RWPE2 (cell line): ENCODE results near the gene CENPP.

ENCODE experiments used
- ATAC-seq: fragments of 200-7000 bp; cut with Tn5 transposase; 3 replicates; pipeline ENCODE4 v1.9.1; 2021; ENCODE audit warnings: low read depth
- DNase-seq: peaks from one replicate; pipeline ENCODE4 v3.0.0-alpha.2; 2020; ENCODE audit warnings: low spot score
- H3K27ac ChIP-seq: fragments of 450-650 bp; 2 replicates; pipeline ENCODE4 v1.5.1; 2017; ENCODE audit warnings: mild to moderate bottlenecking; ENCODE audit not compliant: poor library complexity, severe bottlenecking
- H3K27me3 ChIP-seq: fragments of 250-450 bp; sonication (Bioruptor Pico); 2 replicates; pipeline ENCODE4 v1.5.1; 2021; ENCODE audit warnings: mild to moderate bottlenecking, moderate library complexity; ENCODE audit not compliant: insufficient read depth, poor library complexity, severe bottlenecking
- H3K36me3 ChIP-seq: fragments of 250-450 bp; sonication (Bioruptor Pico); 2 replicates; pipeline ENCODE4 v1.5.1; 2020; ENCODE audit warnings: low read depth, mild to moderate bottlenecking, moderate library complexity
- H3K4me1 ChIP-seq: fragments of 250-450 bp; sonication (Bioruptor Pico); 2 replicates; pipeline ENCODE4 v1.5.1; 2021; ENCODE audit warnings: mild to moderate bottlenecking, moderate library complexity; ENCODE audit not compliant: insufficient read depth, poor library complexity, severe bottlenecking
- H3K4me3 ChIP-seq: fragments of 250-450 bp; sonication (Bioruptor Pico); 2 replicates; pipeline ENCODE4 v1.5.1; 2021; ENCODE audit warnings: mild to moderate bottlenecking, moderate library complexity; ENCODE audit not compliant: severe bottlenecking
- H3K9me3 ChIP-seq: fragments of 250-450 bp; sonication (Bioruptor Pico); 2 replicates; pipeline ENCODE4 v1.5.1; 2021; ENCODE audit warnings: mild to moderate bottlenecking, moderate library complexity; ENCODE audit not compliant: severe bottlenecking
- TF ChIP-seq, protein P1 (sequence below): fragments of 450-650 bp; IDR thresholded peaks from one replicate; pipeline ENCODE4 v1.5.1; 2017; ENCODE audit warnings: mild to moderate bottlenecking, moderate library complexity; ENCODE audit not compliant: poor library complexity, severe bottlenecking

Gene CENPP

DNA sequence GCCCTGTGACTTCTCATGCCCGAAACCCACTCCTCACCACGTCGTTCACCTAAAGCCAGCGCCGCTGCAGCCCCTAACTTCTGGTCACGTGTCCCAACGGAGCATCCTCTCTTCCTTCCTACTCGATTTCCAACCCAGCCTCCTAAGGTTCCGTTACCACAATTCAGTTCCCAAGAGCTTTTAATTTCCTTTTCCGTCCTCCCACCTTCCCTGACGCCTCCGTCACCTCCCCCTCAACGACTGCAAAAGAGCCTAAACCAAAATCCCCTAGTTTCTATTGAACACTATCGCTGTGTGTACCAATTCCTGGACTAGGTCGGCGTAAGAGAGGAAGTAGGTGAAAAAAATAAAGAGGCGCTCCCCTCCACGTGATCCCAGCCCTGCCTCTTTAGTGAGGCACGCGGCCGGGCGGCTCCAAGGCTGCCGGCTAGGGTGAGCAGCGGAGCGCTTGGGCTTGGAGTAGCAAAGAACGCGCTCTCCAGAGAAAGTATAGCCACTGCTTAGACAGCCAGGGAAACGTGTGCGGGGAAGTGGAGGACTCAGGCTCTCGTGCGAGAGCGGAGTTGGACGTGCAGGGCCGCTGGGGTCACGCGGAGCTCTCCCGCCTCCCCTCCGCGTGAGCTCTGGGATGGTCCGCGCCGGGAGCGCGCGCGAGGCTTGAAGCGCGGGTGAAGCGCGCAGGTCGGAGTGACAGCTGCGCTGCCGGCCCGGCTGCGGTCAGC is at the start of gene CENPP, which contains the start of gene NOL8:
Gene CENPP, plus strand, starts transcription at position 685 of the 722 bp plus-strand sequence.
Gene NOL8, minus strand, starts transcription at position 82 of the 722 bp plus-strand sequence. CDS start 1,189 bp downstream, outside the sequence.
- H3K4me3 ChIP-seq = peak within 1 kb of the TSS; percentile 70
- H3K27ac ChIP-seq = peak within 1 kb of the TSS; percentile 73
- no peaks in the 10 kb centered on the region for H3K27me3 ChIP-seq
- peaks cover 18% of the 10 kb centered on the region for H3K4me1 ChIP-seq
- no peaks in the 10 kb centered on the region for H3K9me3 ChIP-seq
- TF ChIP-seq, protein P1, sequence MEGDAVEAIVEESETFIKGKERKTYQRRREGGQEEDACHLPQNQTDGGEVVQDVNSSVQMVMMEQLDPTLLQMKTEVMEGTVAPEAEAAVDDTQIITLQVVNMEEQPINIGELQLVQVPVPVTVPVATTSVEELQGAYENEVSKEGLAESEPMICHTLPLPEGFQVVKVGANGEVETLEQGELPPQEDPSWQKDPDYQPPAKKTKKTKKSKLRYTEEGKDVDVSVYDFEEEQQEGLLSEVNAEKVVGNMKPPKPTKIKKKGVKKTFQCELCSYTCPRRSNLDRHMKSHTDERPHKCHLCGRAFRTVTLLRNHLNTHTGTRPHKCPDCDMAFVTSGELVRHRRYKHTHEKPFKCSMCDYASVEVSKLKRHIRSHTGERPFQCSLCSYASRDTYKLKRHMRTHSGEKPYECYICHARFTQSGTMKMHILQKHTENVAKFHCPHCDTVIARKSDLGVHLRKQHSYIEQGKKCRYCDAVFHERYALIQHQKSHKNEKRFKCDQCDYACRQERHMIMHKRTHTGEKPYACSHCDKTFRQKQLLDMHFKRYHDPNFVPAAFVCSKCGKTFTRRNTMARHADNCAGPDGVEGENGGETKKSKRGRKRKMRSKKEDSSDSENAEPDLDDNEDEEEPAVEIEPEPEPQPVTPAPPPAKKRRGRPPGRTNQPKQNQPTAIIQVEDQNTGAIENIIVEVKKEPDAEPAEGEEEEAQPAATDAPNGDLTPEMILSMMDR = no peak
- peak; percentile 86 for ATAC-seq
- H3K36me3 ChIP-seq = peaks cover 34% of the 10 kb centered on the region
- peak; percentile 82 for DNase-seq

DNA sequence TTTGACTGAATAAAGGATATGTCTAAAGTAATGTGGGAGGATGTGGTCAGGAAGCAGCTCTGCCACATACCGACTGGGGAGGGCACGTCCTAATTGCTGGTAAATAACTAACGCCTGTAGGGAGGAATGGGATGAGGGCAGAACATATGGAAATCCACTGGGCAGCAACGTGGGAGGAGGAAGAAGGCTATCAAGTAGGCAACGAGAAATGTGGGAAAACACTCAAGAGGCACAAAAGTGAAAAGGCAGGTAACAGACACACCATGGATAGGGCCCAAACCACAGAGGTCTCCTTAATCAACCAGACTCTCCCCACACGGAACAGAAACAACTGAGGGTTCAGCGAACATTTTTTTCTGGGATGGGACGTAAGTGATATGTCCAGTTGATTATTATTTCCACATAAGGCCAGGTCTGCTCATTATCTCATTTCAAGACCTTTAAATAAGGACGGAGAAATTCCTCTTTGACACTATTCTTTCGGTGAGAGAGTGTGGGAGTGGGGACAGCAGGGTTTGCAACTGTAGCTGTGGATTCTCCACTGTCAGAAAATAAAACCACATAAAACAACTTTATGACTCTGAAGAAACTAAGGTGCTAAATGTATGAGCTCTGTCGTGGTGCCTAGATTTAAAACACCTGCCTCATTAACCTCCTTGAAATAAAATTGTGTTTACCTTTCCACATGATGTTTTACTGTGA is 49.3 kb upstream of the CENPP start:
- no peaks in the 10 kb centered on the region for H3K27me3 ChIP-seq
- peaks cover 97% of the 10 kb centered on the region for H3K36me3 ChIP-seq
- no peaks in the 10 kb centered on the region for H3K9me3 ChIP-seq
- no peak overlapping the region for H3K27ac ChIP-seq
- TF ChIP-seq, protein P1 = no peak
- DNase-seq (no peak), ATAC-seq (0 out of 3 replicates have a peak, but pooled peaks have one; percentile 17)
- H3K4me3 ChIP-seq = no peak overlapping the region
- H3K4me1 ChIP-seq = no peaks in the 10 kb centered on the region

DNA sequence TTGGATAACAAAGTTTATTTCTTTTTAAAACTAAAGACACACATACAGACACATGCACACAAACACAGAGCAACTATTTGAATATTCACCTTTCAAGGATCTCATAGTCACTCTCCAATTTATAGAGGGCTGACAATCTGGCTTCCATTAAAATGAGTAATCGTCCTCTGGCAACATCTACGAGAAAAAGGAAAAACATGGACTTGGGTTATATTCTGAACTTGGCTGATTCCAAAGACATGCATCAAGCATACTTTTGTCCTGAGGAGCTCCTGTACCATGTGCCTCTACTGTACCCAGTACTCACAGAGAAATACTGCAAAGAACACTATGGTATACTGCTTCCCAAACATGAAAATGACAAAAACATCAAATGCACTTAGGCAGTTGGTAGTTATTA is 47.6 kb upstream of the CENPP start:
- Histone ChIP-seq H3K36me3 (peaks cover 100% of the 10 kb centered on the region), H3K27me3 (no peaks in the 10 kb centered on the region), H3K9me3 (no peaks in the 10 kb centered on the region), H3K27ac (no peak overlapping the region), H3K4me1 (no peaks in the 10 kb centered on the region), H3K4me3 (no peak overlapping the region)
- DNase-seq (no peak), ATAC-seq (no peak)
- TF ChIP-seq, protein P1 = no peak

DNA sequence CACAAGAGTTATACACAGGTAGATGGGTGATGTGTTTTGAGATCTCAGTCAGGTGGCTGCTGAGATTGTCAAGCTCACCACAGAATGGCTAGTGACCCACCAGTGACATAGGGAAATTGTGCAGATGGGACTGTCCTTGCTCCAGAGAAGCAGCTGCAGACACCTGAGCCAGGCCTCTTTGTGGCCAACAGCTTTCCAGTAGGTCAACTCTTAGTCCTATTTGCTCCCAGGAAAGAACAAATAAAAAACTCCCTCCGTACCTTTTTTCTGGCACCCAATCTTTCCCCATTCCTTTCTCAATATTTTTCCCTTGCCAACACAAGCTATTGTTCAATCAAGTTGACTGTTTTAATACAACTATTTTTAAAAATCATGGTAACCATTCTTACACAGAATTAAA is 46.5 kb upstream of the CENPP start:
- no peak overlapping the region for H3K27ac ChIP-seq
- TF ChIP-seq, protein P1 = no peak

More for the DNA sequence above, 46.5 kb upstream of the CENPP start:
- no peak for DNase-seq
- H3K9me3 ChIP-seq = no peaks in the 10 kb centered on the region
- no peaks in the 10 kb centered on the region for H3K4me1 ChIP-seq
- H3K4me3 ChIP-seq = no peak overlapping the region
- no peak for ATAC-seq
- no peaks in the 10 kb centered on the region for H3K27me3 ChIP-seq
- H3K36me3 ChIP-seq = peaks cover 100% of the 10 kb centered on the region
